K562 (cell line): ENCODE data around the gene PAFAH1B2. TPM values are rescaled to one million over a fixed set of nuclear protein-coding genes. Genes with fewer than 3 reads are reported as not detected.
A peak's percentile ranks its signal among the peaks of the same experiment; 100 is the strongest.

Source experiments
- ATAC-seq: fragments of 200-7000 bp; cut with Tn5 transposase; 3 replicates; pipeline ENCODE4 v1.9.1; 2020; ENCODE audit warnings: moderate library complexity
- BruUV-seq: library from RNA; stranded (reverse); fragments of 400-500 nt; replicated peaks from 2 replicates; lab custom pipeline; 2021; lab: Mats Ljungman, UMichigan
- CTCF ChIA-PET: fragments of 300-600 bp; formaldehyde crosslinking; extraction: SDS; loops from one replicate; lab custom pipeline; 2021; ENCODE audit warnings: low intra/inter-chr PET ratio; lab: Yijun Ruan, JAX
- POLR2A ChIA-PET: fragments of 300-600, 350-650 bp; sonication (Branson Sonifier 250); formaldehyde crosslinking; extraction: SDS; loops from one replicate; lab custom pipeline; 2021; ENCODE audit warnings: antibody characterized with exemption, inconsistent platforms; lab: Yijun Ruan, JAX
- DNase-seq, 4 experiments: peaks; one replicate each; pipeline versions ENCODE4 v3.0.0 to v3.0.0-alpha.2; 2011 to 2018; ENCODE audit warnings: low spot score in 3 of 4, mixed read lengths in 3 of 4; ENCODE audit errors: extremely low read depth in 1 of 4
- FAIRE-seq: peaks from 2 replicates; lab custom pipeline; 2011; peaks lifted over from hg19 to GRCh38; lab: Jason Lieb, UNC
- H2AFZ ChIP-seq: 2 replicates; pipeline ENCODE4 v1.6.0; 2011; ENCODE audit warnings: low read depth, low read length, control low read depth, inconsistent platforms
- H3K27ac ChIP-seq: fragments of 200-600 bp; 3 replicates; pipeline ENCODE4 v1.8.0; 2011; ENCODE audit warnings: low read depth, mild to moderate bottlenecking, control low read depth, inconsistent platforms, low read length, moderate library complexity, mixed read lengths; ENCODE audit errors: extremely low read depth
- H3K27me3 ChIP-seq, 2 experiments: fragments of 300-600 bp in 1 of 2; 2 replicates in 1 of 2; 3 replicates in 1 of 2; pipeline versions ENCODE4 v1.6.0 to v1.8.0; 2011; ENCODE audit warnings: inconsistent platforms in 2 of 2, low read length in 2 of 2, mild to moderate bottlenecking in 1 of 2, mixed read lengths in 1 of 2, moderate library complexity in 1 of 2; ENCODE audit not compliant: control insufficient read depth in 2 of 2, insufficient read depth in 2 of 2
- H3K36me3 ChIP-seq: fragments of 300-600 bp; 3 replicates; pipeline ENCODE4 v1.8.0; 2011; ENCODE audit warnings: mild to moderate bottlenecking, low read length, inconsistent platforms; ENCODE audit not compliant: control insufficient read depth, insufficient read depth
- H3K4me1 ChIP-seq, 2 experiments: fragments of 200-600 bp in 1 of 2; replicated peaks in 1 of 2; 2 replicates in 1 of 2; 3 replicates in 1 of 2; pipeline versions ENCODE4 v1.5.1 to v1.8.0; 2011; ENCODE audit warnings: inconsistent platforms in 2 of 2, low read length in 2 of 2, mild to moderate bottlenecking in 1 of 2, mixed read lengths in 1 of 2, moderate library complexity in 1 of 2; ENCODE audit not compliant: control insufficient read depth in 2 of 2, insufficient read depth in 2 of 2
- H3K4me2 ChIP-seq: 2 replicates; pipeline ENCODE4 v1.6.1; 2011; ENCODE audit warnings: low read length, control low read depth, inconsistent platforms, mixed read lengths; ENCODE audit not compliant: insufficient read depth
- H3K4me3 ChIP-seq: fragments of 200-600 bp; sonication (generic), shearing (Covaris generic); 2 replicates; pipeline ENCODE4 v1.5.1; 2016; ENCODE audit warnings: control low read depth, inconsistent platforms
- H3K79me2 ChIP-seq: fragments of 200-600 bp; 3 replicates; pipeline ENCODE4 v1.8.0; 2011; ENCODE audit warnings: low read length, inconsistent platforms; ENCODE audit not compliant: control insufficient read depth, insufficient read depth
- H3K9ac ChIP-seq, 2 experiments: 2 replicates each; pipeline versions ENCODE4 v1.6.0 to v1.6.1; 2011; ENCODE audit warnings: low read depth in 2 of 2, low read length in 2 of 2, control low read depth in 1 of 2, inconsistent platforms in 1 of 2, mild to moderate bottlenecking in 1 of 2, mixed read lengths in 1 of 2; ENCODE audit not compliant: insufficient read depth in 1 of 2
- H3K9me1 ChIP-seq: one replicate; pipeline ENCODE4 v1.6.0; 2011; ENCODE audit warnings: inconsistent platforms, mild to moderate bottlenecking, low read length, moderate library complexity; ENCODE audit not compliant: control insufficient read depth, insufficient read depth
- H3K9me3 ChIP-seq: replicated peaks from 2 replicates; pipeline ENCODE4 v1.5.1; 2011; ENCODE audit warnings: low read depth, low read length, inconsistent platforms; ENCODE audit not compliant: control insufficient read depth, insufficient read depth
- H4K20me1 ChIP-seq: replicated peaks from 2 replicates; pipeline ENCODE4 v1.6.1; 2011; ENCODE audit warnings: low read length, inconsistent platforms, mixed read lengths; ENCODE audit not compliant: control insufficient read depth, insufficient read depth
- CBFB ChIP-seq: sonication (generic); formaldehyde crosslinking; IDR thresholded peaks from 2 replicates; pipeline ENCODE4 v1.4.0; 2020; ENCODE audit warnings: mild to moderate bottlenecking, missing genetic modification reagents
- NFXL1 ChIP-seq: fragments of 450-650 bp; formaldehyde crosslinking; IDR thresholded peaks from 2 replicates; pipeline ENCODE4 v1.4.0; 2021; ENCODE audit warnings: mild to moderate bottlenecking
- PHF8 ChIP-seq: fragments of 200-600 bp; sonication (generic); IDR thresholded peaks from 2 replicates; pipeline ENCODE4 v1.6.1; 2012; ENCODE audit warnings: mixed run types, mild to moderate bottlenecking, inconsistent platforms, low read length, moderate library complexity, borderline replicate concordance
- POLR2G ChIP-seq: fragments of 200-400 bp; formaldehyde crosslinking; IDR thresholded peaks from 2 replicates; pipeline ENCODE4 v1.6.1; 2017; ENCODE audit warnings: low read depth, mild to moderate bottlenecking, antibody characterized with exemption, low read length, moderate library complexity
- SP1 ChIP-seq: sonication (generic); formaldehyde crosslinking; IDR thresholded peaks from 2 replicates; pipeline ENCODE4 v1.8.1; 2022; ENCODE audit warnings: mild to moderate bottlenecking, missing genetic modification reagents
- YBX1 ChIP-seq: fragments of 450-650 bp; IDR thresholded peaks from 2 replicates; pipeline ENCODE4 v1.7.1; 2016; ENCODE audit warnings: mild to moderate bottlenecking
- ZHX1 ChIP-seq: fragments of 150-350 bp; conservative IDR thresholded peaks from 2 replicates; pipeline ENCODE4 v1.6.1; 2014; ENCODE audit warnings: low read length
- ZNF445 ChIP-seq: fragments of 250-450 bp; sonication (Bioruptor Pico); IDR thresholded peaks from 2 replicates; pipeline ENCODE4 v1.4.0; 2020; ENCODE audit warnings: low read depth, mild to moderate bottlenecking, moderate library complexity
- ZNF507 ChIP-seq: conservative IDR thresholded peaks from 2 replicates; pipeline ENCODE4 v1.6.1; 2017; ENCODE audit warnings: missing genetic modification characterization, missing compliant biosample characterization
- WGBS: fragments of 100-300 bp; shearing (Covaris generic); methylation state at CpG from one replicate; pipeline ENCODE4 v1.1.6; 2016; ENCODE audit warnings: low coverage, mixed read lengths; ENCODE audit not compliant: insufficient coverage; ENCODE audit errors: missing lambda C conversion rate; 5-methylcytosine and 5-hydroxymethylcytosine counted together
- in situ Hi-C: fragments of 300-500 bp; cut with MboI; formaldehyde crosslinking; loops from 4 replicates; pipeline ENCODE4 v1.15.0; 2018; ENCODE audit warnings: inconsistent platforms, mixed read lengths
- intact Hi-C: fragments of 100-400 bp; cut with micrococcal nuclease; formaldehyde crosslinking; loops from 2 replicates; pipeline ENCODE4 v1.14.2; 2022
- polyA plus RNA-seq, 8 experiments: library from polyadenylated mRNA; depleted of rRNA in 4 of 8; stranded (reverse) in 5 of 8; unstranded in 3 of 8; fragments of >200 nt; fragmentation: Nextera tagmentation in 2 of 8; fragmentation: Illumina TruSeq in 1 of 8; extraction: Ambion mirVana in 2 of 8; extraction: Trizol in 1 of 8; gene quantifications; 2 replicates each; pipeline versions ENCODE4 v1.2.1 to v1.2.3, GENCODE V29; 2011 to 2014; ENCODE audit warnings: inconsistent platforms in 1 of 8, missing spikeins in 1 of 8
- total RNA-seq, 7 experiments: library from RNA; depleted of rRNA in 6 of 7; stranded (reverse); fragments of >200 nt in 6 of 7; fragmentation: Illumina TruSeq in 2 of 7; extraction: Trizol in 2 of 7; gene quantifications; 2 replicates each; pipeline versions ENCODE4 v1.2.1 to v1.2.3, GENCODE V29; 2011 to 2021; ENCODE audit warnings: low replicate concordance in 1 of 7

PAFAH1B2 gene
- total and polyA plus RNA-seq, 9 of the 15 experiments (the other 6 are each of a cell fraction or from before 2014, with no cell fraction given), result 27.8 to 94.7 (median 64.9) TPM

- no peak for ATAC-seq
- Histone ChIP-seq H3K27me3 (no peaks in the 10 kb centered on the region), H2AFZ (no peak overlapping the region), H3K79me2 (no peaks in the 10 kb centered on the region), H3K4me2 (no peak overlapping the region), H3K4me3 (no peak overlapping the region), H3K9me3 (no peaks in the 10 kb centered on the region), H4K20me1 (no peaks in the 10 kb centered on the region; the same call in none of the 2 replicates), H3K9ac (peak overlapping the region in 1 of 2 experiments; percentile 78; a peak in 2 of 4 replicates), H3K36me3 (peaks cover 21% of the 10 kb centered on the region; the same call in 2 of the 3 replicates), H3K9me1 (no peaks in the 10 kb centered on the region), H3K27ac (no peak overlapping the region), H3K4me1 (peaks cover 0 to 26% of the 10 kb centered on the region in 2 experiments; a peak in 3 of 5 replicates)
- intact Hi-C loops (no loop called here), in situ Hi-C loops (no loop called here)
- no peak for FAIRE-seq
- ChIA-PET POLR2A (interaction anchor here (0.6 to 0.7 kb wide), 2 partner anchors 46 to 146 kb away, joined by 3 to 4 read pairs; no protein-coding TSS in a partner anchor), CTCF (no interaction called here)
- no TSS peak for BruUV-seq
- 82% methylated on average over 14 of the region's 19 CpGs for WGBS
- TF ChIP-seq CBFB (CRISPR knock-in tag) (no peak), POLR2G (peak; percentile 50)
- no peak for DNase-seq
These were observed 51.7 kb downstream of the PAFAH1B2 start for GRCh38 chr11:117195761-117196160.

GRCh38 chr11:117197006-117197405 lies 52.9 kb downstream of the PAFAH1B2 start:
- CTCF ChIA-PET, result no interaction called here
- 86% methylated on average over 6 of the region's 7 CpGs for WGBS
- TF ChIP-seq ZHX1 (no peak), ZNF507 (tag) (no peak), SP1 (CRISPR knock-in tag) (no peak), PHF8 (no peak), ZNF445 (CRISPR knock-in tag) (no peak), NFXL1 (no peak), YBX1 (no peak)

More at GRCh38 chr11:117197006-117197405, 52.9 kb downstream of the PAFAH1B2 start:
- H3K4me1 ChIP-seq, result peaks cover 0 to 30% of the 10 kb centered on the region in 2 experiments; a peak in 3 of 5 replicates
- no peak overlapping the region for H3K27ac ChIP-seq
- FAIRE-seq (no peak), ATAC-seq (no peak), DNase-seq (no peak)
- no peaks in the 10 kb centered on the region for H3K9me1 ChIP-seq
- no peaks in the 10 kb centered on the region for H3K9me3 ChIP-seq
- no peaks in the 10 kb centered on the region for H3K79me2 ChIP-seq
- BruUV-seq, result no TSS peak
- H3K4me3 ChIP-seq, result no peak overlapping the region
- H2AFZ ChIP-seq, result no peak overlapping the region
- no peaks in the 10 kb centered on the region for H3K27me3 ChIP-seq
- no peak overlapping the region for H3K4me2 ChIP-seq
- in situ Hi-C loops, result no loop called here
- peaks cover 20% of the 10 kb centered on the region; the same call in 2 of the 3 replicates for H3K36me3 ChIP-seq
- intact Hi-C loops, result no loop called here
- POLR2A ChIA-PET, result interaction anchor here (0.7 kb wide), 1 partner anchor 49 kb away, joined by 3 read pairs; no protein-coding TSS in a partner anchor
- no peaks in the 10 kb centered on the region; the same call in none of the 2 replicates for H4K20me1 ChIP-seq
- H3K9ac ChIP-seq, result no peak overlapping the region
